HL-60 (cell line): Measurements from ENCODE around the gene THSD7B.
"Not testable (repeated sequence)": the region's sequence is repeated elsewhere in the genome, so short reads cannot be mapped to it uniquely, and the experiment has no call there.

Source experiments
- DNase-seq, 2 experiments: peaks; one replicate each; pipeline ENCODE4 v3.0.0-alpha.2; 2010 to 2020; ENCODE audit warnings: low read depth in 1 of 2, low spot score in 1 of 2
- H3K27ac ChIP-seq: fragments of 250-450 bp; sonication (Bioruptor Pico); replicated peaks from 2 replicates; pipeline ENCODE4 v1.5.1; 2020; ENCODE audit warnings: mild to moderate bottlenecking, moderate library complexity
- H3K27me3 ChIP-seq: fragments of 250-450 bp; sonication (Bioruptor Pico); 2 replicates; pipeline ENCODE4 v1.5.1; 2021; ENCODE audit warnings: mild to moderate bottlenecking, moderate library complexity; ENCODE audit not compliant: insufficient read depth, poor library complexity, severe bottlenecking
- H3K4me3 ChIP-seq: replicated peaks from 2 replicates; pipeline ENCODE4 v1.5.1; 2011; ENCODE audit warnings: mild to moderate bottlenecking, control low read depth, low read length; ENCODE audit not compliant: insufficient read depth
- CTCF ChIP-seq: IDR thresholded peaks from one replicate; pipeline ENCODE4 v1.5.1; 2011; ENCODE audit warnings: low read length, control low read depth, inconsistent platforms; ENCODE audit not compliant: insufficient read depth
- GABPA ChIP-seq: IDR thresholded peaks from 2 replicates; pipeline ENCODE4 v1.6.1; 2012; ENCODE audit warnings: low read depth
- POLR2AphosphoS5 ChIP-seq: IDR thresholded peaks from 2 replicates; pipeline ENCODE4 v1.6.1; 2012; ENCODE audit warnings: low read depth
- REST ChIP-seq: IDR thresholded peaks from 2 replicates; pipeline ENCODE4 v1.6.1; 2012; ENCODE audit warnings: low read depth; ENCODE audit not compliant: insufficient replicate concordance
- SPI1 ChIP-seq: IDR thresholded peaks from 2 replicates; pipeline ENCODE4 v1.6.1; 2012; ENCODE audit warnings: low read depth, mild to moderate bottlenecking, borderline replicate concordance

Gene THSD7B

GRCh38 chr2:136751406-136751805 is 13.9 kb upstream of the THSD7B start:
- Histone ChIP-seq H3K27me3 (no peaks in the 10 kb centered on the region), H3K4me3 (no peak overlapping the region), H3K27ac (no peak overlapping the region)
- TF ChIP-seq CTCF, result no peak
- 0 out of 2 replicates have a peak, but pooled peaks have one; percentile 8 for TF ChIP-seq SPI1
- TF ChIP-seq GABPA, result no peak
- no peak for DNase-seq

GRCh38 chr2:136758504-136758903 is 6.8 kb upstream of the THSD7B start:
- not testable (repeated sequence) for H3K4me3 ChIP-seq, H3K27me3 ChIP-seq, H3K27ac ChIP-seq, DNase-seq

GRCh38 chr2:136764452-136765255 is 691 bp upstream of the THSD7B start:
- Histone ChIP-seq H3K27me3 (peaks cover 44% of the 10 kb centered on the region), H3K27ac (no peak overlapping the region), H3K4me3 (no peak overlapping the region)
- no peak for DNase-seq
- TF ChIP-seq GABPA (no peak), REST (no peak), POLR2AphosphoS5 (no peak), CTCF (no peak), SPI1 (no peak)

- TF ChIP-seq SPI1 (no peak), CTCF (no peak), POLR2AphosphoS5 (no peak), REST (no peak), GABPA (no peak)
- Histone ChIP-seq H3K4me3 (no peak overlapping the region), H3K27ac (no peak overlapping the region), H3K27me3 (peaks cover 44% of the 10 kb centered on the region)
- no peak for DNase-seq
These were observed 694 bp downstream of the THSD7B start for GRCh38 chr2:136766073-136766404.
